SK-N-SH treated with all-trans-retinoic acid at 6 μM for 48 hours (cell line): ENCODE results near the gene HLF.

Experiments used
- CREB5 ChIP-seq: fragments of 250-450 bp; sonication (Bioruptor Pico); IDR thresholded peaks from 2 replicates; pipeline ENCODE4 v1.5.1; 2020; ENCODE audit warnings: low read depth, mild to moderate bottlenecking, moderate library complexity
- ISL1 ChIP-seq: fragments of 250-450 bp; sonication (Bioruptor Pico); IDR thresholded peaks from 2 replicates; pipeline ENCODE4 v2.1.2; 2022; ENCODE audit warnings: mild to moderate bottlenecking, moderate library complexity
- PATZ1 ChIP-seq: fragments of 250-450 bp; sonication (Bioruptor Pico); IDR thresholded peaks from 2 replicates; pipeline ENCODE4 v1.8.0; 2020; ENCODE audit warnings: mild to moderate bottlenecking, moderate library complexity, borderline replicate concordance
- RARB ChIP-seq: fragments of 250-450 bp; sonication (Bioruptor Pico); IDR thresholded peaks from 2 replicates; pipeline ENCODE4 v1.8.0; 2021; ENCODE audit warnings: mild to moderate bottlenecking, moderate library complexity
- TSHZ2 ChIP-seq: fragments of 250-450 bp; sonication (Bioruptor Pico); IDR thresholded peaks from 2 replicates; pipeline ENCODE4 v1.5.0; 2020; ENCODE audit warnings: mild to moderate bottlenecking, moderate library complexity
- ZFP3 ChIP-seq: fragments of 250-450 bp; sonication (Bioruptor Pico); IDR thresholded peaks from 2 replicates; pipeline ENCODE4 v1.5.0; 2020; ENCODE audit warnings: mild to moderate bottlenecking, moderate library complexity
- ZFP30 ChIP-seq: fragments of 450-650 bp; formaldehyde crosslinking; IDR thresholded peaks from 2 replicates; pipeline ENCODE4 v1.5.0; 2022; ENCODE audit warnings: mild to moderate bottlenecking, moderate library complexity
- ZNF565 ChIP-seq: fragments of 450-650 bp; formaldehyde crosslinking; conservative IDR thresholded peaks from 2 replicates; pipeline ENCODE4 v1.5.0; 2020; ENCODE audit warnings: low read depth, mild to moderate bottlenecking, moderate library complexity

GRCh38 chr17:55284944-55285339 lies 20.2 kb downstream of the HLF start:
- TF ChIP-seq PATZ1 (CRISPR knock-in tag) (no peak), ZFP3 (CRISPR knock-in tag) (no peak), TSHZ2 (CRISPR knock-in tag) (no peak), ISL1 (CRISPR knock-in tag) (no peak), ZFP30 (CRISPR knock-in tag) (no peak), ZNF565 (CRISPR knock-in tag) (no peak), RARB (CRISPR knock-in tag) (no peak), CREB5 (CRISPR knock-in tag) (no peak)
